Mesendoderm (in vitro differentiated cells): Measurements from ENCODE around the gene MECP2.

Source experiments
- DNase-seq: peaks from one replicate; pipeline ENCODE4 v3.0.0; 2013
- H2AK5ac ChIP-seq: 2 replicates; pipeline ENCODE4 v1.6.1; 2013; ENCODE audit warnings: low read length, inconsistent platforms
- H2BK120ac ChIP-seq: 2 replicates; pipeline ENCODE4 v1.6.1; 2013; ENCODE audit warnings: low read depth, mild to moderate bottlenecking, low read length, moderate library complexity, mixed read lengths
- H2BK15ac ChIP-seq: replicated peaks from 2 replicates; pipeline ENCODE4 v1.6.1; 2013; ENCODE audit warnings: low read depth, mild to moderate bottlenecking, moderate library complexity
- H2BK5ac ChIP-seq: 2 replicates; pipeline ENCODE4 v1.6.1; 2013; ENCODE audit warnings: low read length, inconsistent platforms
- H3K18ac ChIP-seq: 2 replicates; pipeline ENCODE4 v1.6.1; 2013; ENCODE audit warnings: mild to moderate bottlenecking, low read length, mixed read lengths
- H3K23ac ChIP-seq: one replicate; pipeline ENCODE4 v1.6.1; 2013; ENCODE audit warnings: low read length
- H3K27ac ChIP-seq: 2 replicates; pipeline ENCODE4 v1.5.1; 2013; ENCODE audit warnings: low read depth, mild to moderate bottlenecking, inconsistent platforms, low read length, moderate library complexity
- H3K27me3 ChIP-seq: 2 replicates; pipeline ENCODE4 v1.6.1; 2013; ENCODE audit warnings: low read length, control low read depth, mild to moderate bottlenecking, inconsistent platforms; ENCODE audit not compliant: insufficient read depth, poor library complexity
- H3K36me3 ChIP-seq: 2 replicates; pipeline ENCODE4 v1.6.1; 2013; ENCODE audit warnings: low read length, inconsistent platforms; ENCODE audit not compliant: control insufficient read depth, insufficient read depth
- H3K4ac ChIP-seq: one replicate; pipeline ENCODE4 v1.6.1; 2013; ENCODE audit warnings: low read depth, mild to moderate bottlenecking, low read length, moderate library complexity
- H3K4me1 ChIP-seq: 2 replicates; pipeline ENCODE4 v1.6.1; 2013; ENCODE audit warnings: low read depth, low read length, inconsistent platforms; ENCODE audit not compliant: control insufficient read depth
- H3K4me2 ChIP-seq: 2 replicates; pipeline ENCODE4 v1.6.1; 2013; ENCODE audit warnings: low read length
- H3K4me3 ChIP-seq: 2 replicates; pipeline ENCODE4 v1.5.1; 2013; ENCODE audit warnings: mild to moderate bottlenecking, low read length
- H3K56ac ChIP-seq: one replicate; pipeline ENCODE4 v1.6.1; 2013; ENCODE audit warnings: low read length
- H3K79me1 ChIP-seq: 2 replicates; pipeline ENCODE4 v1.6.1; 2013; ENCODE audit warnings: low read length, inconsistent platforms
- H3K79me2 ChIP-seq: 2 replicates; pipeline ENCODE4 v1.6.1; 2013; ENCODE audit warnings: mild to moderate bottlenecking, low read length; ENCODE audit not compliant: control insufficient read depth, insufficient read depth
- H3K9ac ChIP-seq: 2 replicates; pipeline ENCODE4 v1.6.1; 2013; ENCODE audit warnings: low read length, inconsistent platforms
- H4K5ac ChIP-seq: one replicate; pipeline ENCODE4 v1.6.1; 2013; ENCODE audit warnings: low read length
- H4K8ac ChIP-seq: one replicate; pipeline ENCODE4 v1.6.1; 2013; ENCODE audit warnings: low read depth, mild to moderate bottlenecking, control low read depth, low read length, moderate library complexity
- WGBS: extraction: QIAGEN DNeasy Blood & Tissue Kit; methylation state at CpG from one replicate; pipeline ENCODE4 v1.1.7; 2013; ENCODE audit warnings: low lambda C conversion rate, missing lambda C conversion rate; ENCODE audit not compliant: insufficient coverage; ENCODE audit errors: extremely low coverage; 5-methylcytosine and 5-hydroxymethylcytosine counted together

The MECP2 gene

DNA sequence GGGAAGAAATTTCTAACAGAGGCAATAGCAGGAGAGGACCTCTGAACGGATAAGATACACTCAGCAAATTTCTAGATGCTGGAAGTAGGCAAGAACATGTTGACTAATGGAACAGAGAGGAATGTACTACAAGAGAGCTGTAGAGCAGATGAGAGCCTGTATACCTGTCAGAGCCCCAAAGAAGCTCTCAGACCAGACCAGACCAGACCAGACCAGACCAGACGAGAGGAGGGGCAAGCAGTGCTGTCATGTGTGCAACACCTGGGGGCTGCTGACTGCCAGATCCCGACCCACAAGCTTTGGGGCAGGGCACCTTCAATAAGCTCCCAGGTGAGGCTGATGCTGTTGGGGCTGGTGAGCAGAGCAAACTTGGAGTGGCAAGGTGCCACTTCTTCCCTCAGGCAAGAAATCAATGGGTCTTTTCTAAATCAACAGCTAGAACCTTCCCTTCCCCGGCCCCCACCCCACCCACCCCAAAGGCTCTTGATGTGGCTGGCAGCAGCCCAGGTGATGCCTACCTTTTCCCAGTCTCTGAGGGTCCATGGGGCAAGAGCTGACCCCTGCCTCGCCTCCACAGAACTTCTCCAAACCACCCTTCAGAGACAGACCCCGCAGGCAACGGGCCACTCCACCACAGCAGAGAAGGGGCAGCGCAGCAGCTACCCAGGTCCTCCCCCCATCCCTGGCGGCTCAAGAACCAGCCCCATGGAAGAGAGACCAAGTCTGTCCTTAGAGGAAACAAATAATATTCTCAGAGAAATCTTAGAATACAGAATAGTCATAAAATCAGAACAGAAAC is 32.7 kb downstream of the MECP2 start:
- no peak overlapping the region for H2BK120ac ChIP-seq
- H3K4me3 ChIP-seq: no peak overlapping the region
- H3K79me1 ChIP-seq: no peaks in the 10 kb centered on the region
- no peaks in the 10 kb centered on the region for H3K27me3 ChIP-seq
- H3K18ac ChIP-seq: no peak overlapping the region
- no peak overlapping the region for H3K56ac ChIP-seq
- H3K4me2 ChIP-seq: no peak overlapping the region
- no peak overlapping the region for H2AK5ac ChIP-seq
- no peak overlapping the region for H3K9ac ChIP-seq
- peaks cover 15% of the 10 kb centered on the region for H3K79me2 ChIP-seq
- no peak overlapping the region for H4K5ac ChIP-seq
- H3K36me3 ChIP-seq: no peaks in the 10 kb centered on the region
- no peak overlapping the region for H2BK15ac ChIP-seq
- WGBS: no CpG with 5 or more reads among the region's 9 CpGs
- H3K4ac ChIP-seq: no peak overlapping the region
- no peak for DNase-seq
- H2BK5ac ChIP-seq: no peak overlapping the region
- no peak overlapping the region for H3K27ac ChIP-seq
- no peaks in the 10 kb centered on the region for H3K4me1 ChIP-seq
- no peak overlapping the region for H4K8ac ChIP-seq
- no peak overlapping the region for H3K23ac ChIP-seq

DNA sequence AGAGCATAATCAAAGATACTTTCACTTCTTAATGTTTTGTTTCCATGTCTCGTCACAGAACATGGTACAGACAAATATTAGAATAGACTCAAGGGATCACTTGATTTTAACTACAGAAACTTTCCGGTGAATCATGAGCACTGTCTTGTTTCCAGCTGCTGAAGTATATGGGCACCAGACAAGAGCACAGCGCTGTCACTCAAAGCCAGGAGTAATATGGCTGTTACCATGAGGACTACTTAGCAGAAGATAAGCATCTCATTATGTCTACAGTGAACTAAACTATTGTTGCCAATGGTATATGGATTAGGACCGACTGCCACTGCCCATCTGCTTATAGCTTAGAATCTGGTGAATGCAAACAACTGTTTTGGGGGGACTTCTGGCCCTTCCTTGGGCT is 34.3 kb downstream of the MECP2 start:
- Histone ChIP-seq H3K18ac (no peak overlapping the region), H3K9ac (no peak overlapping the region), H3K27ac (no peak overlapping the region), H2BK5ac (no peak overlapping the region), H3K27me3 (no peaks in the 10 kb centered on the region), H3K79me1 (peaks cover 2% of the 10 kb centered on the region), H3K36me3 (no peaks in the 10 kb centered on the region), H3K4me2 (no peak overlapping the region), H2BK15ac (no peak overlapping the region), H3K23ac (no peak overlapping the region), H3K4me3 (no peak overlapping the region), H4K8ac (no peak overlapping the region), H3K56ac (no peak overlapping the region), H2AK5ac (no peak overlapping the region), H3K79me2 (peaks cover 13% of the 10 kb centered on the region), H2BK120ac (no peak overlapping the region), H3K4me1 (no peaks in the 10 kb centered on the region), H3K4ac (no peak overlapping the region), H4K5ac (no peak overlapping the region)
- no peak for DNase-seq
- no CpG with 5 or more reads among the region's 4 CpGs for WGBS

DNA sequence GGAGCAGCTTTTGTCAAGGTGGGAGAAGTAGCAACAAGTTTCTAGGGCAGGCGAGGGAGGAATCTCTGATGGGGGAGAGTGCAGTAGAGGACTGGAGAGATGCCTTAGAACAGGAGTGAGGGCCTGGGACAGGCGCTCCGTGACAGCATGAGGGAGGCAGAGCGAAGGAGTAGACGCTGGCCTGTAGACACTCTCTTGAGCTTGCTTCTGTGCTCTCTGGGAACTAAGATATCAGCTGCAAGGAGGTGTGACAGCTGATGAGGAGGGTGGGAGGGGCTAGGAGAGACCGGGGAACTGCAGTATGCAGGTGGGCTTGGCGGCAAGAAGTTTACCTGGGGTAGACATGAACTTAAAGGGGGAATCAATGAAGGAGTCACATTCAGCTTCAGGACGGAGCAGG is 35.7 kb downstream of the MECP2 start:
- no peaks in the 10 kb centered on the region for H3K27me3 ChIP-seq
- DNase-seq: no peak
- H2BK15ac ChIP-seq: no peak overlapping the region
- H3K9ac ChIP-seq: no peak overlapping the region
- no peak overlapping the region for H3K4me3 ChIP-seq
- no peak overlapping the region for H3K4ac ChIP-seq
- peaks cover 13% of the 10 kb centered on the region for H3K79me2 ChIP-seq
- no peak overlapping the region for H2AK5ac ChIP-seq
- H3K4me1 ChIP-seq: no peaks in the 10 kb centered on the region
- no CpG with 5 or more reads among the region's 8 CpGs for WGBS
- H3K79me1 ChIP-seq: peaks cover 4% of the 10 kb centered on the region
- no peak overlapping the region for H3K27ac ChIP-seq
- H3K56ac ChIP-seq: no peak overlapping the region
- H3K18ac ChIP-seq: no peak overlapping the region
- no peak overlapping the region for H2BK5ac ChIP-seq
- H2BK120ac ChIP-seq: no peak overlapping the region
- H3K36me3 ChIP-seq: no peaks in the 10 kb centered on the region
- H4K8ac ChIP-seq: no peak overlapping the region
- H4K5ac ChIP-seq: no peak overlapping the region
- H3K4me2 ChIP-seq: no peak overlapping the region
- H3K23ac ChIP-seq: no peak overlapping the region

DNA sequence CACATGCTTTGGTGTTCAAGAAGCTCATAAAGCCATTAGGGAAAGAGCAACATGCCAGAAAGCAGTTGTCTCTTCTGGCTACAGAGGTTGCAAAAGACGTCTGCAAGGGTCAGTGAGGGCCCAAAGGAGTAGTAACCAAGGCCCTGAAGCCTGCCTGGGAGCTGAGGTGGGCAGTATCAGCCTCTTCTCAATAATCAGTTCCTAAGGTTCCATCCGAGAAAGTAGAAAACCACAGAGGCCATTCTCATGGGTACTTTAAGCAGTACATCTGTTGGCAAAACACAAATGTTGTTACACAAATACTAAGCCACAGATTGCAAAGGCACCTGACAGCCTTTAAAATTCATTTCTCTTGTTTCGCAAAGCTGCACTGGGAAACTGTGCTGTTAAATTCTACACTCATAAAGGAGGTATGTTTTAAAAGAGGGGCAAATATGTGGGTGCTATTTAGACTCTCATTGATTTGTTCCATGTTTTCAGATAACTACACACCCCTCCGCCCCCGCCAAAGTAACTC is 37.7 kb downstream of the MECP2 start:
- no peak for DNase-seq
- no peak overlapping the region for H4K8ac ChIP-seq
- no peaks in the 10 kb centered on the region for H3K27me3 ChIP-seq
- H2BK5ac ChIP-seq: no peak overlapping the region
- no peak overlapping the region for H3K4ac ChIP-seq
- no peak overlapping the region for H3K27ac ChIP-seq
- no peak overlapping the region for H3K9ac ChIP-seq
- H3K79me2 ChIP-seq: peaks cover 13% of the 10 kb centered on the region
- H3K4me3 ChIP-seq: no peak overlapping the region
- H3K4me2 ChIP-seq: no peak overlapping the region
- H3K56ac ChIP-seq: no peak overlapping the region
- no peaks in the 10 kb centered on the region for H3K4me1 ChIP-seq
- H3K23ac ChIP-seq: no peak overlapping the region
- no peak overlapping the region for H4K5ac ChIP-seq
- H3K36me3 ChIP-seq: no peaks in the 10 kb centered on the region
- no peak overlapping the region for H2BK15ac ChIP-seq
- no peak overlapping the region for H2BK120ac ChIP-seq
- H3K18ac ChIP-seq: no peak overlapping the region
- H3K79me1 ChIP-seq: peaks cover 4% of the 10 kb centered on the region
- WGBS: no CpG with 5 or more reads among the region's 5 CpGs
- no peak overlapping the region for H2AK5ac ChIP-seq

DNA sequence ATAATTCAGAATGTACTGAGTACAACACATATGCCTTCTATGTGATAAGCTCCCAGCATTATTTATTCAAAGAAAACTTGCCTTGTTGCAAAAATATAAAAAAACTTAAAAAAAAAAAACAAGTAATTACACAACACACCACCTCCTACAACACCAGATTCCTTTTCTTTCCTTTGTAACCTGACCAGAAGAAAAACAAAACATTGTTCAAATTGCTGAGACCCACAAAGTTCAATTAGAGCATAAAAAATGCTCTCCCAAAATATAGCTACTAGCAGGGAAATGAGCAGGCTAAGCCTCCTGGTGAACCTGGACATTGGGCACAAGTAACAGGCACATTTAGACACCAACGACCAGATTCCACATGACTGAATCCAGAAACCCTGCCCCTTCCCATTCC is 38.3 kb downstream of the MECP2 start:
- Histone ChIP-seq H3K79me2 (peaks cover 13% of the 10 kb centered on the region), H2BK5ac (no peak overlapping the region), H3K27ac (no peak overlapping the region), H2BK15ac (no peak overlapping the region), H4K8ac (no peak overlapping the region), H3K56ac (no peak overlapping the region), H3K9ac (no peak overlapping the region), H3K27me3 (no peaks in the 10 kb centered on the region), H3K23ac (no peak overlapping the region), H3K4ac (no peak overlapping the region), H2BK120ac (no peak overlapping the region), H2AK5ac (no peak overlapping the region), H3K4me2 (no peak overlapping the region), H3K36me3 (no peaks in the 10 kb centered on the region), H3K18ac (no peak overlapping the region), H4K5ac (no peak overlapping the region), H3K4me3 (no peak overlapping the region), H3K4me1 (no peaks in the 10 kb centered on the region), H3K79me1 (peaks cover 4% of the 10 kb centered on the region)
- no CpG with 5 or more reads among the region's 1 CpG for WGBS
- DNase-seq: no peak
